Stimulated activated memory B cell treated with anti-CD40 and anti-IgM and Interleukin-4, amounts not matched to agents 10 μg/mL and 1 μg/mL and 100 μg/mL, for 72 hours (primary cell): ENCODE results near the gene HPS4.
"Not testable (repeated sequence)": the region's sequence is repeated elsewhere in the genome, so short reads cannot be mapped to it uniquely, and the experiment has no call there.

ENCODE experiments used
- ATAC-seq: fragments of 150-1000 bp; cut with Tn5 transposase; 2 replicates; pipeline ENCODE4 v1.10.0; 2021
- H3K27ac Mint-ChIP-seq: one replicate; pipeline ENCODE4 v1.8.0; 2022; ENCODE audit warnings: mild to moderate bottlenecking, mixed read lengths
- H3K27me3 Mint-ChIP-seq: one replicate; pipeline ENCODE4 v1.8.0; 2022; ENCODE audit warnings: mixed read lengths
- H3K36me3 Mint-ChIP-seq: one replicate; pipeline ENCODE4 v1.8.0; 2022; ENCODE audit warnings: mixed read lengths
- H3K4me1 Mint-ChIP-seq: one replicate; pipeline ENCODE4 v1.8.0; 2022; ENCODE audit warnings: mixed read lengths
- H3K4me3 Mint-ChIP-seq: one replicate; pipeline ENCODE4 v1.8.0; 2022; ENCODE audit warnings: mild to moderate bottlenecking, moderate library complexity, mixed read lengths
- H3K9me3 Mint-ChIP-seq: one replicate; pipeline ENCODE4 v1.8.0; 2022; ENCODE audit warnings: mixed read lengths

HPS4 gene

DNA sequence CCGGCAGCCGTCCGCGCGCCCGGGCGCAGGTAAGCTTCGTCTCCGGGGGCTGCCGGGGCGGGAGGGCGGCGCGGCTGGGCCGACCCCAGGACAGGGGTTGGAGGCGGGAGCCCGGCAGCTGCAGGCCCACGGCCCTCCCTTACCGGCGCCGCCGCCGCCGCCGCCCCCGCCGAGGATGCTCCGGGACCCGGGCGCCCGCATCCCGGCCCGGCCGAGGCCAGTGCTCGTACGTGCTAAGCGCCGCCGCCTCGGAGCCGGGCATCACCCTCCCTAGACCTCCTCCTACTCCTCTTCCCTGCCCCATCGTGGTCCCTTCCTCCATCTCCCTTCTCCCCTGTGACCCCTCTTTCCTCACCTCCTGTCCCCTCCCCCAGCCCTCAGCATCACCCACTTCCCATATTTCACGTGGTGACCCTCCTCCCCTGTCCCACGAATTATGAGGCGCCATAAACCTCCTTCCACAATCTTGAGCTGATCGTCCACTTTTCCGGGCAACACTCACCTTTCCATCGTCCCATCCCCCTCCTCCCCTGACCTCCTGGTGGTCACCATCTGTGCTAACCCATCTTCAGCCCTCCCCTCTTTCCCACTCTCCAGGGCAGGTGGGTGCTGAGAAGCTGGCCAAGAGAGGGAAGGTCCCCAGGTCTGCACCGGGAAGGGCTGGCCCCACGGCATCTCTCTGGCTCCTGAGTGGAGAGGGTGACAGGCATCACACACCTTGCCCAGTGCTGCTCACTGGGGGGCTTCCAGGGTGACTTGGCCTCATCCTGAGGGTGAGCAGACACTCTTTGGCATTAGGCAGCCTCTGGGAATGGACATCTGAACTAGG is 53.9 kb downstream of the HPS4 start:
- ATAC-seq = peak; percentile 42
- Mint-ChIP-seq H3K27me3 (no peaks in the 10 kb centered on the region), H3K27ac (peak overlapping the region; percentile 85), H3K4me1 (peaks cover 56% of the 10 kb centered on the region), H3K4me3 (peak overlapping the region; percentile 89), H3K36me3 (no peaks in the 10 kb centered on the region), H3K9me3 (peaks cover 3% of the 10 kb centered on the region)

DNA sequence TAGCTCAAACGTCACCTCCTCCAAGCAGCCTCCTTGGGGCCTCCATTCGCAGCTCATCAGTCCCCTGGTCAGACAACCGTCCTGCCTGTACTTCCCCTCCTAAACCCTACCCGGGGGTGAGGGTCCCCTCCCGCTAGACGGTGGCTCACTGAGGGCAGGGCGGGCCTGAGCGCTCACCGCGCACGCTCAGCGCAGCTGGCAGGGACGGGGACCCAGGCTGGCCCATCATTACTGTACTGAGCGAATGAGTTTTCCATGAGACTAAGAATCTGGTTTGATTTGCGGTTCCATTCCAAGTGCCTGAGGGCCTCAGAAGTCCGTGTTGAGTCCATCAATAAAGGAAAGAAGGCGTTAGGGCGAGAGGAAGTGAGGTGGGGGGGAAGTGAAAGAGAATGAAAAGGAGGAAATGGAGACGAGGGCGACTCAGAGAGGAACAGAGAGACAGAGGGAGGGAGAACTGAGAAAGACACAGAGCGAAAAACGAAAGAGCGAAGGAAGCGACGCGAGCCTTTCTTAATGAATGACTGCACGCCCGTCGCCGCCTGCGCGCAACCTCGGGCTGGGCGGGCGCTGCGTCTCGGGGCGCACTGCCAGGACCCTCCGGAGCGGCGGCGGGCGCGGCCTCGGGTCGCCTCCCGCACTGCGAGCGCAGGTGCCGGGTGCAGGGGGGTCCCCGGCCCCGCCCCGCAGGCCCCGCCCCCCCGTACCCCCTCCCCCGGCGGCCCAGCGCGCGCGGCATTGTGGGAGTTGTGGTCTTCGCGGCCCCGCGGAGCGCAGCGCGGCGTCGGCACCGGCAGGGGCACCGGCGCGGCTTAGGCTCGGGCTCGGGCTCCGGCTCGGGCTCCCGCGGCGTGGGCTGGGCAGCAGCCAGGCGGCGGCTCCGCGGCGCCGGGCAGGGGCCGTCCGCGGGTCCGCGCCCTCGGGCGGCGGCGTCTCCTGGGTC is 54.8 kb downstream of the HPS4 start, which contains the start of gene ASPHD2:
Gene ASPHD2, plus strand, starts transcription at position 746 of the 943 bp plus-strand sequence. CDS start 4,356 bp downstream, outside the sequence.
- peaks cover 56% of the 10 kb centered on the region for H3K4me1 Mint-ChIP-seq
- peaks cover 3% of the 10 kb centered on the region for H3K9me3 Mint-ChIP-seq
- H3K27ac Mint-ChIP-seq = peak within 1 kb of the TSS; percentile 95
- no peaks in the 10 kb centered on the region for H3K36me3 Mint-ChIP-seq
- peak within 1 kb of the TSS; percentile 89 for H3K4me3 Mint-ChIP-seq
- ATAC-seq = peak; percentile 89
- H3K27me3 Mint-ChIP-seq = no peaks in the 10 kb centered on the region

DNA sequence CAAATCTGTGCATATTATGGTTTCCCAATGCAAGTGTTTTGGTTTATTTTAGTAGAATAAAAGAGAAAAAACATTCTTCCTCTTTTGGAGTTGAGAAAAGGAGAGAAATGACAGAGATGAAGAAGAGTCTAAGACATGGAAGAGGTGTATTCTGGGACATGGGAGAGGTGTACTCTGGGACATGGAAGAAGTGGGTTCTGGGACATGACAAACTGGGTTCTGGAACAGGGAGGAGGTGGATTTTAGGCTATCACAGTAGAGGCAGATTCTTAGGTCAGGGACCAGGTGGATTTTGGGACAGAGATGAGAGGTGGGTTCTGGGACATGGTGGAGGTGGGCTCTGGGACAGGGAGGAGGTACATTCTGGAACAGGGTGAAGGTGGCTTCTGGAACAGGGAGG is 56.7 kb downstream of the HPS4 start:
- Mint-ChIP-seq H3K4me3 (peak overlapping the region; percentile 43), H3K36me3 (no peaks in the 10 kb centered on the region), H3K4me1 (peaks cover 44% of the 10 kb centered on the region), H3K27ac (peak overlapping the region; percentile 95), H3K9me3 (peaks cover 3% of the 10 kb centered on the region), H3K27me3 (no peaks in the 10 kb centered on the region)
- no peak for ATAC-seq

DNA sequence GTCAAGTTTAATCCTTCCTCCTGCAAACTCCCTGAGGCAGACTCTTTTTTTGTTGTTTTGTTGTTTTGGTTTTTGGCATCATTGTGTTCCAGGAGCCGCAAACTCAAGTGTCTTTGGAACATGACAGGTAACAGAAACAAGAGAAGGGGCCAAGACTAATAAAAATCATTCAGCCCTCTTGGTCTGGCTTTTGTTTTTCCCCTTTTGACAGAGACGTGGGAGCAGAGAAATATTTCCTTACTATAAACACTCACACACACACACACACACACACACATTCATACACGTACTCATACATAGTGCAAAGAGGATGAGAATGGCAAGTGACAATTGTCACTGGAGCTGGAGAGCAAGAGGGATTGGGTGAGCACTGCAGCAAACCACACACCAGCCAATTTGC is 65.0 kb downstream of the HPS4 start:
- H3K9me3 Mint-ChIP-seq = no peaks in the 10 kb centered on the region
- H3K27ac Mint-ChIP-seq = no peak overlapping the region
- no peaks in the 10 kb centered on the region for H3K36me3 Mint-ChIP-seq
- H3K4me1 Mint-ChIP-seq = no peaks in the 10 kb centered on the region
- peaks cover 9% of the 10 kb centered on the region for H3K27me3 Mint-ChIP-seq
- no peak overlapping the region for H3K4me3 Mint-ChIP-seq
- ATAC-seq = no peak

DNA sequence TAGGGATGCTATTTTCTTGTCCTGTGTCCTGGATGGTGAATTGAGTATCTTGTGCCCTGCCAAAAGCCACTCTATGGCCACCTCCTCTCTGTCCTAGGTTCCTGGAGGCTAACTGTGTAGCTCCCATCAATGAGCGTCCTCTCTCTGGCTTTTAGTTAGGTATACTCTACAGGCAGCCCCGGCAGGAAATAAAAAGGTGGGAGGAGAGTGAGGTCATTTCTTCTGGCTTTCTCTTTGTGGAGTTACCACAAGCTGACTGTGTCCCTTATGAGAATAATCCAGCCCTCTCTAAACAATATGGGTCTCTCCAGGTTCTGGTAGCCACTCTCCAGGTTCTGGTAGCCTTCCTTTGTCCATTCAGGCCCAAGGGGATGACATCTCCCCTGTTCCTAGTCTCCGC is 66.2 kb downstream of the HPS4 start:
- no peak overlapping the region for H3K4me3 Mint-ChIP-seq
- H3K27me3 Mint-ChIP-seq = peaks cover 9% of the 10 kb centered on the region
- ATAC-seq = no peak
- H3K9me3 Mint-ChIP-seq = no peaks in the 10 kb centered on the region
- no peaks in the 10 kb centered on the region for H3K4me1 Mint-ChIP-seq
- H3K27ac Mint-ChIP-seq = no peak overlapping the region
- H3K36me3 Mint-ChIP-seq = no peaks in the 10 kb centered on the region

DNA sequence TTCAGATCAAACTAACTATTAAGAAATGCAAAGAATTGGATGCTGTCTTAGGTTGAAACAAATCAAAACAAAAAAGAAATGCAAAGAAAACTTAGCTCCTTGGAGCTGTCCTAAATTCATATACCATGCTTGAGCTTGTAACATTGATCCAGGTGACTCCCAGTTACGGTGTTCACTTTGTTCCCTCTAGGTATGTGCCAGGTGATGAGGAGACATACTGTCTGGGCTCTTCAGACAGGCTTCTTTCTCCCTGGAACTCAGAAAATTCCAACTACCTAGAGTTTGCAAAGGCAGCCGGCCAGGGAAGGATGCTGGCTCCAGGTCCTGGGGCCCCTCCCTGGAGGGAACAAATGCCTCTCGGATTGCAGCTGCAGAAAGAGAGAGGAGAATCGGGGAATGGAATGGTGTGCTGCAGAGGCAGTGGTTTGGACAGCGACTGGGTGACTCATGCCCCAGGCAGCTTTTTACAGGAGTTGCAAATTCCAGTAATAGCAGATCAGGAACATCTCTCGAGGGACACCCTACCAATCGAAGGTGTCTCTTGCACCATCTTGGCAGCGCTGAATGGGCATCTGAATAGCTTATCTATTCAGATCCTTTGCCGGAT is 66.8 kb downstream of the HPS4 start:
- no peak overlapping the region for H3K4me3 Mint-ChIP-seq
- H3K36me3 Mint-ChIP-seq = no peaks in the 10 kb centered on the region
- no peak for ATAC-seq
- no peaks in the 10 kb centered on the region for H3K4me1 Mint-ChIP-seq
- H3K9me3 Mint-ChIP-seq = no peaks in the 10 kb centered on the region
- H3K27ac Mint-ChIP-seq = no peak overlapping the region
- peaks cover 9% of the 10 kb centered on the region for H3K27me3 Mint-ChIP-seq

DNA sequence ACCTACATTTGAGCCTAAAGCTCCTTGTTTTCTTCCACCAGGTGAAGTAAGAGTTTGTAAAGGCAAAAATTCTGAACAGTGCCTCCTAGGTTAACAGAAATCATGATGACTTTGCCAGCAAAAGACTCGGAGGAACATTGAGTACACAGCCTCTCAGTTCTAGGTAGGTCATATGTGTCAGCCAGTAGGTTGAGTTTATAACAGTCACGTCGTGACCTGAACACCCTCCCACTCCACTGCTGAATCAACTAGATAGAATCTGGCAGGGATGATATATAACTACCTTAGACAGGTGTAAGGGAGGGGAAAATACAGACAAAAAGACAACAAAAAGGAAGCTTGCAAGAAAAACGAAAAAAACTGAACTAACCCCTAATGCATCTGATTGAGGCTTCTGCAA is 67.3 kb downstream of the HPS4 start:
- peaks cover 9% of the 10 kb centered on the region for H3K27me3 Mint-ChIP-seq
- H3K27ac Mint-ChIP-seq = no peak overlapping the region
- no peaks in the 10 kb centered on the region for H3K36me3 Mint-ChIP-seq
- no peaks in the 10 kb centered on the region for H3K4me1 Mint-ChIP-seq
- no peaks in the 10 kb centered on the region for H3K9me3 Mint-ChIP-seq
- no peak overlapping the region for H3K4me3 Mint-ChIP-seq
- ATAC-seq = no peak

DNA sequence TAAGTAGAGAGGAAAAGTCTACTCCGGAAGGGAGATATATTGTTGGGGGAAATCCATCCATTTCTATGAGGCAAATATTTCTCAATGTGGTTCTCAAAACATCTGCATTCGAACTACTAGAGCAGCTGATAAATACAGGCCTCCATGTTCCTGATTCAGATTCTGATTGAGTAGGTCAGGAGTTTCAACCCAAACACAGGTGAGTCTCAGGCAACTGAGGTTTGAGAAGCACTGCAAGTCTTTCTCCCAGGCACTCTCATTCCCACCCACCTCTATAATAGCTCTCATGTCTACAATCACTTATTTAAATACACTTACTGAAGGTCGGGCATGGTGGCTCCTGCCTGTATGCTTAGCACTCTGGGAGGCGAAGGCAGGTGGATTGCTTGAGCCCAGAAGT is 69.2 kb downstream of the HPS4 start:
- Mint-ChIP-seq H3K27ac (no peak overlapping the region), H3K9me3 (no peaks in the 10 kb centered on the region), H3K4me1 (no peaks in the 10 kb centered on the region), H3K27me3 (peaks cover 9% of the 10 kb centered on the region), H3K36me3 (no peaks in the 10 kb centered on the region), H3K4me3 (no peak overlapping the region)
- no peak for ATAC-seq

DNA sequence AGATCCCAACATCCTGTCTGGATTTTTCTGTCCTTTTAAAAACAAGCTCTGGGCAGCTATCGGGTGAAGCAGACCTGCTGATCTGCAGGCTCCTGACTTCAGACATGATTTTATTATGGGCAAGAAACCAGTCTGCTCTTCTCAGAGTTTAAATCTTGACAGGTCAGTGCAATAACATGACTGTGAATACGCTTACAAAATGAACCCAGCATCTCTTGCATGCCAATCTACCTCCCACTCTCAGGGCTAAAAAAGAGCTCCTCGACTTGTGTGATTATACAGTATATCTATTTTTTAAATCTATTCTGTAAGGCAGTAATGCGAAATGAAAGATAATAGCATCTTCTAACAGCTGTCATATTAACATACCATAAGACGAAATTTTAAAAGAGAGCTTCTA is 73.2 kb downstream of the HPS4 start:
- no peak overlapping the region for H3K27ac Mint-ChIP-seq
- no peaks in the 10 kb centered on the region for H3K4me1 Mint-ChIP-seq
- H3K27me3 Mint-ChIP-seq = peaks cover 2% of the 10 kb centered on the region
- no peak for ATAC-seq
- no peaks in the 10 kb centered on the region for H3K9me3 Mint-ChIP-seq
- H3K36me3 Mint-ChIP-seq = no peaks in the 10 kb centered on the region
- H3K4me3 Mint-ChIP-seq = no peak overlapping the region

DNA sequence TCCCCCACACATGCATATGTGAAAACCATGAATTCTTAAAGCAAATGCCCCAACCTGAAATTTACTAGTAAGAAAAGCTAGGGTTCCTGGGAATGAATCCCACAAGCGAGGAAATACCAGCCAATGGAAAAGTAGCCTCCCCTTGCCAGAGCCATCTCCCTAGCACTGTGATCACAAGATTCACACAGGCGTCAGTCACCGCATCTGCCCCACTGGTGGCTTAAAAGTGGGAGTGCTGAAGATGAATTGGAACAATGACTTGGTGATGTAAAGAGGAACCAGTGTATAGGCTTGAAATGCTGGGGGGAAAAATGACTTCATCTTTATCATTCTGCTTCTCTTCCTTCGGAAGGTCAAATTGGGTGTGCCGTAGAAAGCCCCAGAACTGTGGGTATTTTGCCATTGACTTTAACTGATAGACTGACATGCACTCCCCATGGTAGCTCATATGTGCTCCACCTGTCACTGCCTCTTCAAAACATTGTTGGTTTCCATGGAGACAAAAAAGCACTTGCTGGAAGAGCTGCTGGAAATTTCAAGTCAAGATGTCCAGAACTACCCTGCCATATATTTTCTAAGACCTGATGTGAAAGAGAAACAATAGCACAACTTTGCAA is 73.8 kb downstream of the HPS4 start:
- Mint-ChIP-seq H3K4me1 (peaks cover 4% of the 10 kb centered on the region), H3K4me3 (no peak overlapping the region), H3K27ac (no peak overlapping the region), H3K36me3 (no peaks in the 10 kb centered on the region), H3K27me3 (no peaks in the 10 kb centered on the region), H3K9me3 (no peaks in the 10 kb centered on the region)
- ATAC-seq = no peak

DNA sequence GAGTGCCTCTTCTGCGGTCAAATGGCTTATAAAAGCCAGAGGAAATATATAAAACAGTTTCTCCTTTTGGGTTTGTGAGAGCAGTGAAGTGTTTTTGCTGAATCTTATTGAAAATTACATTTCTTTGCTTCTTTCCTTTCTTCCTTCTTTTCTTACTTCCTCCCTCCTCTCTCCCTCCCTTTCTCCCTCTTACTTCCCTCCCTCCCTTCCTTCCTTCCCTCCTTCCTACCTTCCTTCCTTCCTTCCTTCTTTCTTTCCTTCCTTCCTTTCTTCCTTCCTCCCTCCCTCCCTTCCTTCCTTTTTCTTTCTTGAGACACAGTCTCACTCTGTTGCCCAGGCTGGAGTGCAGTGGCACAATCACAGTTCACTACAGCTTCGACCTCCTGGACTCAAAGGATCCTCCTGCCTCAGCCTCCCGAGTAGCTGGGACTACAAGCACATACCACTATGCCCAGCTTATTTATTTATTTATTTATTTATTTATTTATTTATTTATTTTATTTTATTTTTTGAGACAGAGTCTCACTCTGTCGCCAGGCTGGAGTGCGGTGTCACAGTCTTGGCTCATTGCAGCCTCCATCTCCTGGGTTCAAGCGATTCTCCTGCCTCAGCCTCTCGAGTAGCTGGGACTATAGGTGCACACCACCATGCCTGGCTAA is 74.9 kb downstream of the HPS4 start:
- not testable (repeated sequence) for H3K27me3 Mint-ChIP-seq, H3K9me3 Mint-ChIP-seq, H3K27ac Mint-ChIP-seq, H3K36me3 Mint-ChIP-seq, ATAC-seq, H3K4me3 Mint-ChIP-seq
- peaks cover 16% of the 10 kb centered on the region for H3K4me1 Mint-ChIP-seq

DNA sequence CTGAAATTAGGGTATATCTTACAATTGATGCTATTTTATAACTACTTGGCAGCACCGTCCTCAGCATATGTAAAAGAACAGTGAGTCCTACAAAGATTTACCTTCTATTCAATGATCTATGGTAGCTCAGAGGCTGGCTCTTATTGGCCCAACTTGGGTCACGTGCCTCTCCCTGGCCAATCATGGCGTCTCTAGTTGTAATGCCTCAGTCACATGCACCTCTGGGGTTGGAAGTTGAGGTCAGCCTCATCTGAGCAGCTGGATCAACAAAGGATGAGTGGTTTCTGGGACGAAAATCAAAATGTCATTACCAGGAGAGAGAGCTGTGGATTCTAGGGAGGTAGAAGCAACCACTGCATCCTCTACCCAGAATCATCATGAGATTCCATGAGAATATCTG is 77.5 kb downstream of the HPS4 start:
- no peak overlapping the region for H3K27ac Mint-ChIP-seq
- ATAC-seq = no peak

DNA sequence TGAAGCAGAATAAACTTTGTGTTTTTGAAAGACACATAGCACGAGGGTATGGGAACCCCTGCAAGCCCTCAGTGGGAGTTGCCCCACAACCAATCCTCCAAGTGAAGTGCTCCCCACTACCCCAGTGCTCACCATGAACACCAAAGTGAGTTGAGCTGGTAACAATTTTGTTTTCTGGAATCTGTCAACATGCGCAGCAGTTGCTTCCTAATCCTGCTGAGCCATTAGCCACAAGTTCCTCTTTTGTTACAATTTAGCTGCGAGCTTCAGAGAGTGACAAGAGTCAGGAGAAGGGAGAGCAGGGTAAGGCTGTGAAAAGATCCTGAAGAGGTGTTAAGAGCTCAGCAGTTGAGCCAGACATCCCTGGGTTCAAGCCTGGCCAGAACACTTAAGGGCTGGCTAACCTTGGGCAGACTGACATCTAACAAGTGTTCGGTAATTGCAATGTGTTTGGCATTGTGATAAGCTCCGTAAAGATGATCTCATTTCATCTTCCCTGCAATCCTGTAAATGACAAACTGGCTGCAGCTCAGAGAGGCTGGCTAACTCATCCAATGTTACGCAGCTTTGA is 78.6 kb downstream of the HPS4 start:
- H3K4me1 Mint-ChIP-seq = peaks cover 19% of the 10 kb centered on the region
- H3K27ac Mint-ChIP-seq = peak overlapping the region; percentile 26
- H3K4me3 Mint-ChIP-seq = peak overlapping the region; percentile 34
- peaks cover 14% of the 10 kb centered on the region for H3K27me3 Mint-ChIP-seq
- ATAC-seq = no peak
- H3K9me3 Mint-ChIP-seq = no peaks in the 10 kb centered on the region
- H3K36me3 Mint-ChIP-seq = no peaks in the 10 kb centered on the region

More for the DNA sequence above, 77.5 kb downstream of the HPS4 start:
- Mint-ChIP-seq H3K4me3 (no peak overlapping the region), H3K9me3 (no peaks in the 10 kb centered on the region), H3K36me3 (no peaks in the 10 kb centered on the region), H3K4me1 (peaks cover 19% of the 10 kb centered on the region), H3K27me3 (peaks cover 14% of the 10 kb centered on the region)

DNA sequence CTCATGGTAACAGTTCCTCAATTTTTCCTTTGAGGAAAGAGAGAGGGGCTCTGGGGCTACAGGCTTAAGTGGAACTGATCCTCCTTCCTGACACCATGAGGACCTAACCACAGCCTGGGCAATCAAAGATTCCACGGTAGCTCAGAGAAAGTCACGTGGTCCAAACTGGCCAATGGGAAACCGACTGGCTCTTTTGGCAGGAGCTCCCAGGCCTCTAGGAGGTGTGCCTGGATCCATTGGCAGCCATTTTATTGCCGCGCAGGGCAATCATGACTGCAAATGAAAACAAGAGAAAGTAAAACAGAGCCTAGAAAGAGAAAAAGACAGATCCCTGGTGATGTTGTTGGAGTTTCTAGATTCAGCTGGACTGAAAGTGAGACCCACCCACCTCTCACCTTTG is 81.9 kb downstream of the HPS4 start:
- H3K27me3 Mint-ChIP-seq = peaks cover 14% of the 10 kb centered on the region
- H3K36me3 Mint-ChIP-seq = no peaks in the 10 kb centered on the region
- H3K27ac Mint-ChIP-seq = no peak overlapping the region
- ATAC-seq = no peak
- H3K9me3 Mint-ChIP-seq = no peaks in the 10 kb centered on the region
- H3K4me3 Mint-ChIP-seq = no peak overlapping the region
- peaks cover 19% of the 10 kb centered on the region for H3K4me1 Mint-ChIP-seq
